ENCODE results near the gene TNFRSF14. TPM values are rescaled to one million over a fixed set of nuclear protein-coding genes. Genes with fewer than 3 reads are reported as not detected.

TNFRSF14 gene
- total and polyA plus RNA-seq, 9 of the 15 experiments (the other 6 are each of a cell fraction or from before 2014, with no cell fraction given): 0.11 to 2.3 (median 0.68) TPM; not detected in 2

GRCh38 chr1:2544093-2544874 lies 11.9 kb upstream of the TNFRSF14 start (continued):
- no peak for TF ChIP-seq FOXP4 (CRISPR knock-in tag; IDR thresholded peaks at IDR 0.05; ENCODE audit: borderline replicate concordance)
- no peak for TF ChIP-seq GATA2 (CRISPR knock-in tag; IDR thresholded peaks at IDR 0.05)
- TF ChIP-seq PYGO2 (tag; IDR thresholded peaks at IDR 0.05): no peak
- peak; percentile 35 for TF ChIP-seq RBFOX2 (IDR thresholded peaks at IDR 0.05; ENCODE audit: low read depth, low read length)
- peak; percentile 48; the same call in 1 of the 2 replicates for TF ChIP-seq TCF3 (CRISPR knock-in tag; IDR thresholded peaks at IDR 0.05)
- no peak for TF ChIP-seq E2F4 (CRISPR knock-in tag; IDR thresholded peaks at IDR 0.05; ENCODE audit: low read depth)
- TF ChIP-seq KLF13 (tag; IDR thresholded peaks at IDR 0.05; ENCODE audit: borderline replicate concordance, low read depth): no peak
- TF ChIP-seq NEUROD1 (IDR thresholded peaks at IDR 0.05; ENCODE audit: borderline replicate concordance, low read depth, low read length, partially characterized antibody): no peak
- no peak for TF ChIP-seq ZNF431 (CRISPR knock-in tag; IDR thresholded peaks at IDR 0.05)
- no peak for TF ChIP-seq RFX1 (IDR thresholded peaks at IDR 0.05)
- TF ChIP-seq TRIM28 (IDR thresholded peaks at IDR 0.05): no peak
- no peak for TF ChIP-seq PPARD (CRISPR knock-in tag; IDR thresholded peaks at IDR 0.05)
- no peak for TF ChIP-seq ZNF639 (CRISPR knock-in tag; conservative IDR thresholded peaks at IDR 0.05 in 1 of 2, IDR thresholded peaks at IDR 0.05 in 1 of 2)
- peak; percentile 68 for TF ChIP-seq VEZF1 (CRISPR knock-in tag; IDR thresholded peaks at IDR 0.05)
- TF ChIP-seq MTA3 (IDR thresholded peaks at IDR 0.05; ENCODE audit: borderline replicate concordance): no peak
- TF ChIP-seq CAMTA2 (CRISPR knock-in tag; conservative IDR thresholded peaks at IDR 0.05): 0 out of 2 replicates have a peak, but pooled peaks have one; percentile 27
- no peak; the same call in 1 of the 2 replicates for TF ChIP-seq E2F3 (CRISPR knock-in tag; IDR thresholded peaks at IDR 0.05)
- no peak for TF ChIP-seq HNRNPH1 (optimal IDR thresholded peaks at IDR 0.05; ENCODE audit: low read depth, low read length)
- TF ChIP-seq MXD1 (CRISPR knock-in tag; IDR thresholded peaks at IDR 0.05; ENCODE audit: borderline replicate concordance, poor library complexity, severe bottlenecking): no peak
- TF ChIP-seq GABPB1 (CRISPR knock-in tag; IDR thresholded peaks at IDR 0.05): peak; percentile 9; the same call in 1 of the 2 replicates
- TF ChIP-seq CBX1 (IDR thresholded peaks at IDR 0.05; ENCODE audit: low read depth): no peak
